Skeletal muscle tissue (tissue), 4 donors: ENCODE results near the gene MARCHF6. TPM values are rescaled to one million over a fixed set of nuclear protein-coding genes. Genes with fewer than 3 reads are reported as not detected.
A peak's percentile ranks its signal among the peaks of the same experiment; 100 is the strongest.
"Not testable (repeated sequence)": the region's sequence is repeated elsewhere in the genome, so short reads cannot be mapped to it uniquely, and the experiment has no call there.

Experiments used
- H3K27ac ChIP-seq: one replicate; pipeline ENCODE4 v1.7.0; 2013; ENCODE audit warnings: mild to moderate bottlenecking, low read depth, low read length, inconsistent platforms
- H3K27me3 ChIP-seq, 3 donors: one replicate each; pipeline ENCODE4 v1.7.0; 2013; ENCODE audit warnings: low read length in 3 of 3; ENCODE audit not compliant: control insufficient read depth in 3 of 3, insufficient read depth in 3 of 3
- H3K36me3 ChIP-seq, 3 donors: one replicate each; pipeline ENCODE4 v1.7.0; 2013; ENCODE audit warnings: low read length in 3 of 3; ENCODE audit not compliant: control insufficient read depth in 3 of 3, insufficient read depth in 3 of 3
- H3K4me1 ChIP-seq, 3 donors: one replicate each; pipeline ENCODE4 v1.7.0; 2013; ENCODE audit warnings: low read length in 3 of 3, mild to moderate bottlenecking in 3 of 3; ENCODE audit not compliant: control insufficient read depth in 3 of 3, insufficient read depth in 3 of 3
- H3K4me3 ChIP-seq, 3 donors: one replicate each; pipeline ENCODE4 v1.7.0; 2013; ENCODE audit warnings: low read length in 3 of 3
- H3K9ac ChIP-seq, 3 donors: one replicate each; pipeline ENCODE4 v1.7.0; 2013; ENCODE audit warnings: low read length in 3 of 3, mild to moderate bottlenecking in 3 of 3, moderate library complexity in 2 of 3, low read depth in 1 of 3
- H3K9me3 ChIP-seq, 3 donors: one replicate each; pipeline ENCODE4 v1.7.0; 2013; ENCODE audit warnings: low read length in 3 of 3; ENCODE audit not compliant: control insufficient read depth in 3 of 3
- total RNA-seq: library from RNA; depleted of rRNA; stranded (reverse); fragments of >200 nt; gene quantifications from one replicate; pipeline ENCODE4 v1.2.3, GENCODE V29; 2014
- donor health status: Osteomylitis.

Gene MARCHF6
- total RNA-seq, 1 donor from 2014 or later = 110 TPM

GRCh38 chr5:10310835-10311570 is 42.5 kb upstream of the MARCHF6 start:
- not testable (repeated sequence) for H3K27me3 ChIP-seq, H3K4me3 ChIP-seq, H3K9me3 ChIP-seq, H3K36me3 ChIP-seq, H3K9ac ChIP-seq
- Histone ChIP-seq H3K27ac (peak overlapping the region; percentile 63), H3K4me1 (peaks cover 33 to 56% (median 38%) of the 10 kb centered on the region in 3 donors)

GRCh38 chr5:10311595-10312425 is 41.7 kb upstream of the MARCHF6 start:
- H3K9me3 ChIP-seq = no peaks in the 10 kb centered on the region
- no peak overlapping the region for H3K4me3 ChIP-seq
- H3K27ac ChIP-seq = peak overlapping the region; percentile 9
- H3K4me1 ChIP-seq = peaks cover 25 to 54% (median 30%) of the 10 kb centered on the region in 3 donors
- H3K27me3 ChIP-seq = no peaks in the 10 kb centered on the region
- H3K9ac ChIP-seq = no peak overlapping the region
- no peaks in the 10 kb centered on the region for H3K36me3 ChIP-seq

- Histone ChIP-seq H3K27ac (peak overlapping the region; percentile 50), H3K36me3 (no peaks in the 10 kb centered on the region), H3K27me3 (no peaks in the 10 kb centered on the region)
Measured at GRCh38 chr5:10315201-10315600, 38.3 kb upstream of the MARCHF6 start.

GRCh38 chr5:10315824-10316509 is 37.5 kb upstream of the MARCHF6 start:
- peak overlapping the region; percentile 50 for H3K27ac ChIP-seq
- H3K9ac ChIP-seq = no peak overlapping the region

More at GRCh38 chr5:10315201-10315600, 38.3 kb upstream of the MARCHF6 start:
- peak overlapping the region in 1 of 3 donors; percentile 57 for H3K9ac ChIP-seq
- no peak overlapping the region for H3K4me3 ChIP-seq
- no peaks in the 10 kb centered on the region for H3K9me3 ChIP-seq
- H3K4me1 ChIP-seq = peaks cover 32 to 67% (median 41%) of the 10 kb centered on the region in 3 donors

GRCh38 chr5:10317825-10318682 is 35.4 kb upstream of the MARCHF6 start:
- Histone ChIP-seq H3K4me1 (peaks cover 23 to 48% (median 31%) of the 10 kb centered on the region in 3 donors), H3K27me3 (no peaks in the 10 kb centered on the region), H3K4me3 (no peak overlapping the region), H3K27ac (peak overlapping the region; percentile 78), H3K36me3 (no peaks in the 10 kb centered on the region), H3K9me3 (no peaks in the 10 kb centered on the region), H3K9ac (no peak overlapping the region)

More at GRCh38 chr5:10315824-10316509, 37.5 kb upstream of the MARCHF6 start:
- Histone ChIP-seq H3K9me3 (no peaks in the 10 kb centered on the region), H3K27me3 (no peaks in the 10 kb centered on the region), H3K36me3 (no peaks in the 10 kb centered on the region), H3K4me3 (no peak overlapping the region), H3K4me1 (peaks cover 28 to 65% (median 36%) of the 10 kb centered on the region in 3 donors)

GRCh38 chr5:10319202-10319851 is 34.2 kb upstream of the MARCHF6 start:
- Histone ChIP-seq H3K36me3 (no peaks in the 10 kb centered on the region), H3K4me3 (no peak overlapping the region), H3K4me1 (peaks cover 24 to 50% (median 31%) of the 10 kb centered on the region in 3 donors), H3K27ac (peak overlapping the region; percentile 78), H3K27me3 (no peaks in the 10 kb centered on the region), H3K9me3 (no peaks in the 10 kb centered on the region), H3K9ac (peak overlapping the region in 1 of 3 donors; percentile 10)

GRCh38 chr5:10320793-10321192 is 32.7 kb upstream of the MARCHF6 start:
- Histone ChIP-seq H3K36me3 (no peaks in the 10 kb centered on the region), H3K27me3 (no peaks in the 10 kb centered on the region), H3K4me3 (no peak overlapping the region), H3K4me1 (peaks cover 22 to 45% (median 28%) of the 10 kb centered on the region in 3 donors), H3K9ac (no peak overlapping the region), H3K9me3 (no peaks in the 10 kb centered on the region), H3K27ac (no peak overlapping the region)

- H3K4me3 ChIP-seq = no peak overlapping the region
- H3K9me3 ChIP-seq = no peaks in the 10 kb centered on the region
- no peaks in the 10 kb centered on the region for H3K27me3 ChIP-seq
- no peak overlapping the region for H3K27ac ChIP-seq
- peaks cover 22 to 37% (median 28%) of the 10 kb centered on the region in 3 donors for H3K4me1 ChIP-seq
- H3K9ac ChIP-seq = no peak overlapping the region
- no peaks in the 10 kb centered on the region for H3K36me3 ChIP-seq
Measured at GRCh38 chr5:10321882-10322281, 31.6 kb upstream of the MARCHF6 start.
